SU-DHL-6 (cell line): ENCODE data around the gene SCEL.

Source experiments
- H2AFZ ChIP-seq: fragments of 200-600 bp; sonication (generic); 2 replicates; pipeline ENCODE4 v1.6.1; 2014; ENCODE audit warnings: low read depth, mild to moderate bottlenecking, moderate library complexity, mixed read lengths, antibody characterized with exemption, low read length; ENCODE audit not compliant: severe bottlenecking
- H3F3A ChIP-seq: fragments of 200-600 bp; shearing (Covaris generic); 2 replicates; pipeline ENCODE4 v1.6.0; 2016; ENCODE audit warnings: antibody characterized with exemption, mild to moderate bottlenecking; ENCODE audit not compliant: insufficient read depth
- H3K27ac ChIP-seq: fragments of 200-600 bp; sonication (generic); 2 replicates; pipeline ENCODE4 v1.5.1; 2016; ENCODE audit warnings: low read depth, mild to moderate bottlenecking, low read length, moderate library complexity, mixed read lengths
- H3K27me3 ChIP-seq: fragments of 200-600 bp; sonication (generic), shearing (Covaris generic); 2 replicates; pipeline ENCODE4 v1.6.0; 2014; ENCODE audit warnings: mild to moderate bottlenecking, low read length
- H3K36me3 ChIP-seq: fragments of 200-600 bp; sonication (generic); 2 replicates; pipeline ENCODE4 v1.6.1; 2014; ENCODE audit warnings: mild to moderate bottlenecking, low read length, mixed read lengths
- H3K4me2 ChIP-seq: fragments of 300-600, 200-600 bp; shearing (Covaris generic), sonication (generic); 2 replicates; pipeline ENCODE4 v1.6.0; 2014; ENCODE audit warnings: low read length, low read depth, mild to moderate bottlenecking; ENCODE audit not compliant: poor library complexity, severe bottlenecking
- H3K4me3 ChIP-seq: fragments of 200-600 bp; sonication (generic); 2 replicates; pipeline ENCODE4 v1.5.1; 2014; ENCODE audit warnings: antibody characterized with exemption, low read length, mild to moderate bottlenecking, mixed read lengths; ENCODE audit not compliant: insufficient read depth, poor library complexity, severe bottlenecking
- H3K79me2 ChIP-seq: fragments of 200-600 bp; sonication (generic); 2 replicates; pipeline ENCODE4 v1.6.1; 2014; ENCODE audit warnings: mild to moderate bottlenecking, low read length, moderate library complexity; ENCODE audit not compliant: insufficient read depth
- H3K9ac ChIP-seq: fragments of 200-600 bp; sonication (generic); 2 replicates; pipeline ENCODE4 v1.7.0; 2014; ENCODE audit warnings: mild to moderate bottlenecking, low read length
- H3K9me2 ChIP-seq: fragments of 200-600 bp; sonication (generic); replicated peaks from 2 replicates; pipeline ENCODE4 v1.6.1; 2014; ENCODE audit warnings: low read length; ENCODE audit not compliant: insufficient read depth
- H3K9me3 ChIP-seq: fragments of 200-600 bp; sonication (generic); 2 replicates; pipeline ENCODE4 v1.6.1; 2014; ENCODE audit warnings: low read length, mixed read lengths; ENCODE audit not compliant: insufficient read depth
- H4K20me1 ChIP-seq: fragments of 200-600 bp; sonication (generic); 2 replicates; pipeline ENCODE4 v1.6.1; 2014; ENCODE audit warnings: low read depth, mild to moderate bottlenecking, antibody characterized with exemption, low read length, moderate library complexity, mixed read lengths
- EZH2phosphoT487 ChIP-seq: fragments of 200-600 bp; sonication (generic), shearing (Covaris generic); conservative IDR thresholded peaks from 2 replicates; pipeline ENCODE4 v1.6.1; 2018; ENCODE audit warnings: mild to moderate bottlenecking, antibody characterized with exemption, low read length, moderate library complexity, mixed read lengths
- TF ChIP-seq, protein P1 (sequence below): fragments of 200-600 bp; sonication (generic); IDR thresholded peaks from one replicate; pipeline ENCODE4 v1.5.1; 2017; ENCODE audit warnings: antibody characterized with exemption, mild to moderate bottlenecking, low read length, moderate library complexity; ENCODE audit not compliant: insufficient read depth, poor library complexity, severe bottlenecking

SCEL gene

DNA sequence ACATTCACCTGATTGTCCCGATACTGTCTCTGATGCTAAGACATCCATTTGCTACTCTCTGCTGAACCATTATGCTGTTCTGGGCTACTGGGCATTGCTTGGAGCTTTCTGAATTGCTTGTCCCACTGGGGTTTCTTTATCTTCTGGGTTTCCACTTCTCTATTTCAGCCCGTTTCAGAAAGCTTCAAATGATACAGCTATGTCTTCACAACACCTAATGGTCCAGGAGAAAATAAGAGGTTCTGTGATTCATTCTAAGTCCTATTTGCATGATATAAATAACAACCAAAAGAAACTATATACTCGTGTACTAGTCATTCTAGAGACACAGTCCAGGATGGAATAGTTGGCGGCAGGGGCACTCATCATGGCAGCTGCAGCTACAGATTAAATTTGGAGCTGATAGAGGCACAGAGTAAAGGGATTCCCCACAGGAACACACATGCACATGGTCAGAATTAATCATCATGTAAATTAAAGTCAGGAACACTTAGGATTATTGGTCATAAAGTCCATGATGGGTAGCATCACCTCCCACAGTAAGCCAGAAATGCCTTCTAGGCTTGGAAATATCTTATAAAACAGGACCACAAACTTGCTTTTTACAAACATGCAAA, 33.3 kb upstream of the SCEL start:
- Histone ChIP-seq H3K36me3 (no peaks in the 10 kb centered on the region), H3K9me3 (no peaks in the 10 kb centered on the region), H3K4me2 (no peak overlapping the region), H3K79me2 (no peaks in the 10 kb centered on the region), H3K4me3 (no peak overlapping the region), H3K27me3 (no peaks in the 10 kb centered on the region), H3K9ac (no peak overlapping the region), H4K20me1 (no peaks in the 10 kb centered on the region), H3F3A (no peaks in the 10 kb centered on the region), H2AFZ (no peak overlapping the region), H3K9me2 (no peaks in the 10 kb centered on the region), H3K27ac (no peak overlapping the region)
- TF ChIP-seq, protein P1, sequence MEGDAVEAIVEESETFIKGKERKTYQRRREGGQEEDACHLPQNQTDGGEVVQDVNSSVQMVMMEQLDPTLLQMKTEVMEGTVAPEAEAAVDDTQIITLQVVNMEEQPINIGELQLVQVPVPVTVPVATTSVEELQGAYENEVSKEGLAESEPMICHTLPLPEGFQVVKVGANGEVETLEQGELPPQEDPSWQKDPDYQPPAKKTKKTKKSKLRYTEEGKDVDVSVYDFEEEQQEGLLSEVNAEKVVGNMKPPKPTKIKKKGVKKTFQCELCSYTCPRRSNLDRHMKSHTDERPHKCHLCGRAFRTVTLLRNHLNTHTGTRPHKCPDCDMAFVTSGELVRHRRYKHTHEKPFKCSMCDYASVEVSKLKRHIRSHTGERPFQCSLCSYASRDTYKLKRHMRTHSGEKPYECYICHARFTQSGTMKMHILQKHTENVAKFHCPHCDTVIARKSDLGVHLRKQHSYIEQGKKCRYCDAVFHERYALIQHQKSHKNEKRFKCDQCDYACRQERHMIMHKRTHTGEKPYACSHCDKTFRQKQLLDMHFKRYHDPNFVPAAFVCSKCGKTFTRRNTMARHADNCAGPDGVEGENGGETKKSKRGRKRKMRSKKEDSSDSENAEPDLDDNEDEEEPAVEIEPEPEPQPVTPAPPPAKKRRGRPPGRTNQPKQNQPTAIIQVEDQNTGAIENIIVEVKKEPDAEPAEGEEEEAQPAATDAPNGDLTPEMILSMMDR, result no peak
- no peak for TF ChIP-seq EZH2phosphoT487

- no peaks in the 10 kb centered on the region for H3K79me2 ChIP-seq
- H3K27ac ChIP-seq, result no peak overlapping the region
- H3K9ac ChIP-seq, result no peak overlapping the region
- no peak overlapping the region for H3K4me3 ChIP-seq
- no peaks in the 10 kb centered on the region for H3K27me3 ChIP-seq
- no peaks in the 10 kb centered on the region for H3K9me3 ChIP-seq
- H3F3A ChIP-seq, result no peaks in the 10 kb centered on the region
- TF ChIP-seq, protein P1, result no peak
- TF ChIP-seq EZH2phosphoT487, result no peak
- H2AFZ ChIP-seq, result peak overlapping the region; percentile 11
- peak overlapping the region; percentile 24 for H3K4me2 ChIP-seq
- no peaks in the 10 kb centered on the region for H4K20me1 ChIP-seq
- no peaks in the 10 kb centered on the region for H3K36me3 ChIP-seq
- no peaks in the 10 kb centered on the region for H3K9me2 ChIP-seq
Measured at GRCh38 chr13:77503398-77503797, 32.1 kb upstream of the SCEL start.

DNA sequence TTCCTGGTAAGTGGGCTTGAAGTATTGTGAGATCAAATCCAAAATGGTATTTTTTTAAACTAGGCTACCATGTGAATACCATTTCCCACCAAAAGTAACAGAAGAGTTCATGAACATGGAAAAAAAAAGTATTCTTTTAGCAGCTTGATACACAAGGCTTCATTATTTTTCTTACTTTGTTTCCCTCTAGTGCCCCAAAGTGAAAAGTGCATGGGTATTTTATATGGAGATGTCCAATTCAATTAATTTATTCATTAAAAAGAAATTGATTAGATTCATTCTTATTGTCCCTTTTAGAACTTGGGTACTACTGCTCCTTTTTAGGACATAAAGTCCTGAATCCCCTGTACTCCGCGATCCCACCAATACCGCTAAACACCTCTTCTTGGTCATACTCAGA, 28.6 kb upstream of the SCEL start:
- no peaks in the 10 kb centered on the region for H3K36me3 ChIP-seq
- no peak for TF ChIP-seq EZH2phosphoT487
- TF ChIP-seq, protein P1, result peak; percentile 30
- H3K4me2 ChIP-seq, result no peak overlapping the region
- H4K20me1 ChIP-seq, result no peaks in the 10 kb centered on the region
- no peak overlapping the region for H2AFZ ChIP-seq
- no peak overlapping the region for H3K4me3 ChIP-seq
- no peaks in the 10 kb centered on the region for H3K9me2 ChIP-seq
- H3K27ac ChIP-seq, result no peak overlapping the region
- no peaks in the 10 kb centered on the region for H3F3A ChIP-seq
- H3K27me3 ChIP-seq, result no peaks in the 10 kb centered on the region
- H3K79me2 ChIP-seq, result no peaks in the 10 kb centered on the region
- H3K9ac ChIP-seq, result no peak overlapping the region
- H3K9me3 ChIP-seq, result no peaks in the 10 kb centered on the region
